Measurements from ENCODE around the gene C3orf18.

C3orf18 gene

DNA sequence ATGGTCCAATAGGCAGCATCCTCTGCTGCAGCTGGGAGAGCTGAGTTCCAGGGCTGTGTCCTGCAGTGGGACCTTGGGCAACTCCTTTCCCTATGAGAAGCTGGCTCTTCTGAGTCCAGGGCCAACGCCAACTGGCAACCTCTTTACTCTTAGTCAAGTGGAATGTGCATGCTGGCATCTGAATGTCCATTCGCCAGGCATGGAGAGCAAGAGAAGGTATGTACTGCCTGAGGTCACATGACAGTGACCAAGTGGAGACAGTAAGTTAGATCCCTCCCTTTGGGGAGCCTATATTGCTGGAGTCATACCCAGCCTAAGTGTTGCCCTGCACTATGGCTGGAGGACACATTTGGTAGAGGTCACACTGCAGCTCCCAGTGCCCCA lies 13.9 kb upstream of the C3orf18 start:
- Mint-ChIP-seq H3K27ac (peak overlapping the region; percentile 86), H3K36me3 (peaks cover 86% of the 10 kb centered on the region), H3K9me3 (no peaks in the 10 kb centered on the region), H3K27me3 (no peaks in the 10 kb centered on the region), H3K4me1 (peaks cover 86% of the 10 kb centered on the region), H3K4me3 (no peak overlapping the region)
- DNase-seq: no peak
- CTCF ChIA-PET: interaction anchor here (1.5 to 21.4 kb wide), 5 partner anchors 8 to 27 kb away, joined by 3 to 753 read pairs (median 11); partner anchors contain the start of genes CISH and MAPKAPK3

DNA sequence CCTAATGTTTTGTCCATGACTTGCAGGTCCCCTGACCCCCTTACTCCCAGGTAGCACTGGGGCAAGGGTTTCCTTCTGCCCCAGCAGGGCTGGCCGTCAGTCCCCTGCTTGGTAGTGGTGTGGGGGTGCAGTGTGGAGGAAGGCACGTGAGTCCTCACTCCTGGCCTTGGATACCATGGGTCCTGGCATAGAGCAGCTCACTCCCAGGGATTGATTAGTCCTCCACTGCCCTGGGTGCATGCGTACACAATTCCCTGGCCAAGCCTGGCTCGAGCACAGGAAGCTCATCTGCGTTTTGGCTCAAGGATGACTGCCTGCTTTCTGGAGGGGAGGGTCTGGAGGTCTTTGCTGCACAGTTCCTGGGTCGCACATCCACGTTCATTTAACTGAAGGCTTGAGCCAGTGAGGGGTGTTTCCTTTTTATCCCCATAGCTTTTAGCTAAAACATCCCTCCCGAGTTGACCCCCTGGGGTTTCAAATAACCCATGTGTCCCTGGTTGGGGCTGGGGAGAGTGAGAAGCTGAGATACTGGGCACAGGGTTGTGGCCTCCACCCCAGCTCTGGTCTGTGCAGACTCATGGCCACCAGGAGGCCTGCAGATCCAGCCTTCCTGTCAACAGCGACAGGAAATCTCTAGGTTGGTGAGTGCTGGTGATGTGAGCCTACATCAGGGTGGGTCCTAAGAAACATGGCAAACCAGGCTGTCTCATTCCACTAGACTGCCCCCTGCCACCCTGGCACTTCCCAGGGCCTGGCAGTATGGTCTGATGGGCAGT lies 13.3 kb upstream of the C3orf18 start:
- Mint-ChIP-seq H3K36me3 (peaks cover 86% of the 10 kb centered on the region), H3K27ac (peak overlapping the region; percentile 86), H3K27me3 (no peaks in the 10 kb centered on the region), H3K4me1 (peaks cover 88% of the 10 kb centered on the region), H3K9me3 (no peaks in the 10 kb centered on the region), H3K4me3 (no peak overlapping the region)
- CTCF ChIA-PET: interaction anchor here (1.5 to 21.4 kb wide), 5 partner anchors 8 to 27 kb away, joined by 3 to 753 read pairs (median 11); partner anchors contain the start of genes CISH and MAPKAPK3
- DNase-seq: peak; percentile 50

DNA sequence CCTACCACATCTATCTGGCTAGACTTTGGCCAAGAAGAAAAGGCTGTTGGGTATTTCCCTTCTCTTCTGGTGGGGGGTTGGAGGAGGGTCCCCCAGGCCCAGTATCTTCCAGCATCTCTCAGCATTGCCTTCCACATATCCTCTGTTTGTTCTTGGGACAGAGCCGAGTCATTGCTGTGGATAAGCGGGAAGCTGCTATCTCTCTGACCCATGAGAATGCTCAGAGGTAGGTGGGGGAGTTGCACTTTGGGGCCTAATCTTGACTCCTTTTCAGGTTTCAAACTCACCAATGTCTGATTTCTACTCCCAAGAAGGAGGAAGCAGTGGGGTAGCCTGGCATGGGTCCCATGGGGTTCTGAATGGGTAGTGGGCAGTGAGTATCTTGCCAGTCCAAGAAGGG lies 9.8 kb upstream of the C3orf18 start:
- H3K4me1 Mint-ChIP-seq: peaks cover 94% of the 10 kb centered on the region
- H3K27ac Mint-ChIP-seq: peak overlapping the region; percentile 58
- DNase-seq: no peak
- no peaks in the 10 kb centered on the region for H3K9me3 Mint-ChIP-seq
- H3K4me3 Mint-ChIP-seq: no peak overlapping the region
- H3K27me3 Mint-ChIP-seq: no peaks in the 10 kb centered on the region
- H3K36me3 Mint-ChIP-seq: peaks cover 67% of the 10 kb centered on the region
- CTCF ChIA-PET: interaction anchor here (21.4 kb wide), 1 partner anchor 31 kb away, joined by 753 read pairs; the partner anchor contains the start of genes CISH and MAPKAPK3

DNA sequence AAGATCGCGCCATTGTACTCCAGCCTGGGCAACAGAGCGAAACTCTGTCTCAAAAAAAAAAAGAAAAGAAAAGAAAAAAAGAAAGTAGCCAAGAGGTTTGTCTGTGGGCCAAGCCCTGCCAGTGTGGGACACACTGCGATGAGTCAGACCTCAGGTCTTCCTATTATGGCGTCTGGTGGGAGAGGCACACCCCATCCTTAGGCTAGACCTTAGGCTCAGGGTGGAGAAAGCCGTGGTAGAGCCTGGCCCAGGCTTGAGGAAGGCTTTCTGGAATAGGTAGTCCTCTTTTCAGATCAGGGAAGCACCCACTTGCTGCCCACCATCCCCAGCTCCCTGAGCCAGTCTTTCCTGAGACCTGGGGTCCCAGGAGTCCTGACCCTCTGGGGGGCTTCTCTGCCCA lies 7.8 kb upstream of the C3orf18 start:
- no peak for DNase-seq
- H3K4me3 Mint-ChIP-seq: no peak overlapping the region
- H3K27me3 Mint-ChIP-seq: no peaks in the 10 kb centered on the region
- H3K27ac Mint-ChIP-seq: peak overlapping the region; percentile 92
- CTCF ChIA-PET: interaction anchor here (8.7 to 21.4 kb wide), 2 partner anchors 15 to 33 kb away, joined by 213 to 753 read pairs; partner anchors contain the start of genes CISH and MAPKAPK3
- H3K36me3 Mint-ChIP-seq: peaks cover 65% of the 10 kb centered on the region
- H3K9me3 Mint-ChIP-seq: no peaks in the 10 kb centered on the region
- H3K4me1 Mint-ChIP-seq: peaks cover 94% of the 10 kb centered on the region

DNA sequence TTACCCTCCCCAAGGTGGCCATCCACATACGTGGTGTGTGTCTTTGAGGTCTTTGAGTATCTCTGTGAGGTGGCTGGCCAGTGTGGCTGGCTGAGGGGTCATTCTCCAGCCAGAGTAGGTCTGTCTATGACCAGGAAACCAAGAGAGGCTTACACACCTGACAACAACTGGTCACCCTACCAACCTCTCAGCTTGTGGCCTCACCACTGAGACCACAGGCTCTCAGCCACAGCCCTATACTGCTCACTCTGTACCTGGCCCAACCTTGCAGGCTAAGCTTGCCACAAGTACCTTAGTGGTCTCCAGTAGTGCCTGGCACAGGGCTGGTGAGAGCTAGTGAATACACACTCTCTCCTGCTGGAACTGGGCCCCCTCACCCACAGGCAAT lies 6.9 kb upstream of the C3orf18 start:
- Mint-ChIP-seq H3K27me3 (no peaks in the 10 kb centered on the region), H3K4me3 (peak overlapping the region; percentile 99), H3K4me1 (peaks cover 87% of the 10 kb centered on the region), H3K36me3 (peaks cover 62% of the 10 kb centered on the region), H3K27ac (peak overlapping the region; percentile 92), H3K9me3 (no peaks in the 10 kb centered on the region)
- CTCF ChIA-PET: interaction anchor here (1.2 to 21.4 kb wide), 4 partner anchors 9 to 78 kb away, joined by 4 to 753 read pairs (median 129); partner anchors contain the start of genes CISH and MAPKAPK3
- peak; percentile 57 for DNase-seq

DNA sequence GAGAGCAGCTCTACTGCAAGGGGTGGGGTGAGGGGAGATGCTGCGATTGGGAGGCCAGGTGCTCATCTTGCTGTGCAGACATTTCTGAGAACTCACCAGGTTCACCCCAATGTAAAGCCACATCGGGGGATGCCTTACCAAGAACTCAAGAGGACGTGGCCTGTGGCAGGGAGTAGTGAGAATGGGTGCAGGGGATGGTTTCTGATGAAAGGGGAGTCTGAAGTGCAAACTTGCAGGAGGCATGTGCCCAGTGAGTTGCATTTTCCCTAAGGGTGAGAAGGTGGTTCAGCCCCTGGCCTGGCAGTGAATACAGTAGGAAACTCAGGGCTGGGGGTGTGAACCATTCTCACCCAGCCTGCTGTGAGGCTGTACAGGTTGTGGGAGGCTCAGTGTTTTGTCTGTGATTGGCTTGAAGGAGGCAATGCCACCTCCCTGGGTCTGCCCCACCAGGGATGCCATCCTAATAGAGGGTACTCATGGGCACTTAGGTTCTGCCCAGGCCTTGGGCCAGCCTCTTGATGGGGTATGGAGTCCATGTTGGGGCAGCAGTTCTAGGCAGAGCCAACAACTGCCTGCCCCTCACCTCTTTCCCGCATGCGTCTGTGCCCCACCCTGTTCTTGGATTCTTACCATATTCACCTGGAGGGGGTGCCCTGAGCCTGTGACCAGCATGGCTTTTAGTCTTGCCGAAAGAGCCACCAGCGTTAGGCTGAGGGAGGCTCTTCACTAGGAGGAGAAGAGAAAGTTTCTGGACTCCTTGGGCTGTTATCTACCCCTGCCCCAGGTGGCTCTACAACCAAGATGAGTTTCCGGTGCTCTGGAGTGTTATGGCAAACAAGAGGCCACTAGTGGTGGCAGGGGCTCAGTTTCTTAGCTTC lies 6.3 kb upstream of the C3orf18 start:
- peak; percentile 92 for DNase-seq
- CTCF ChIA-PET: interaction anchor here (1.2 to 21.4 kb wide), 7 partner anchors 9 to 451 kb away, joined by 4 to 753 read pairs (median 5); partner anchors contain the start of genes CISH, DOCK3 and MAPKAPK3
- Mint-ChIP-seq H3K4me1 (peaks cover 85% of the 10 kb centered on the region), H3K36me3 (peaks cover 56% of the 10 kb centered on the region), H3K4me3 (peak overlapping the region; percentile 99), H3K27me3 (no peaks in the 10 kb centered on the region), H3K27ac (peak overlapping the region; percentile 92), H3K9me3 (no peaks in the 10 kb centered on the region)

DNA sequence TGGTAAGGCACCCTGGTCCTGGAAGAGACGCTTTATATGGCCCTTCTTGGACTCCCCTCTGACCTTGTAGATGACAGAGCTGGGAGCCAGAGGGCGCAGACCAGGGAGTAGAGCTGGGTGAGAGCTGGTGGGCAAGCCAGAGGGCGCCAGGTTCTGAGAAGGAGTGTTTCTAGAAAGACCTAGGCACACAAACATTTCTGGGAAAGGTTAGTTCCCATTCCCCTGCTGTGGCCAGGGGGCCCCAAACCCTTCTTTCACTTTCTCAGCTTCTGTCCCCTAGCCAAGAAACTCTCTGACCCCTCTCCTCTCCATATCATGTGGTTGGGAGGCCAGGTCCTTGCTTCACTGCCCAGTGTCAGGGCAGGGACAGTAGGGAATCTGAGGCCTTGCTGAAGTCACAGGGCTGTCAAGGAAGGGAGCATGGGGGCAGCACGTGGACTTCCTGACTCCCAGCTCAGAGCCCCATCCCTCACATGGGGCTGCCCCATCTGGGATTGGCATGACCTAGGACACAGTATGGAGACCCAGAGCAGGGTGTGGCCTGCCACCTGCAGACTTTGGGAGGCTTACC lies 5.3 kb upstream of the C3orf18 start:
- Mint-ChIP-seq H3K9me3 (no peaks in the 10 kb centered on the region), H3K36me3 (peaks cover 48% of the 10 kb centered on the region), H3K27me3 (no peaks in the 10 kb centered on the region), H3K4me1 (peaks cover 85% of the 10 kb centered on the region), H3K4me3 (peak overlapping the region; percentile 99), H3K27ac (peak overlapping the region; percentile 92)
- DNase-seq: peak; percentile 59
- CTCF ChIA-PET: interaction anchor here (0.7 to 21.4 kb wide), 15 partner anchors 8 to 817 kb away, joined by 3 to 753 read pairs (median 5); partner anchors contain the start of genes CISH, DOCK3 and MAPKAPK3

DNA sequence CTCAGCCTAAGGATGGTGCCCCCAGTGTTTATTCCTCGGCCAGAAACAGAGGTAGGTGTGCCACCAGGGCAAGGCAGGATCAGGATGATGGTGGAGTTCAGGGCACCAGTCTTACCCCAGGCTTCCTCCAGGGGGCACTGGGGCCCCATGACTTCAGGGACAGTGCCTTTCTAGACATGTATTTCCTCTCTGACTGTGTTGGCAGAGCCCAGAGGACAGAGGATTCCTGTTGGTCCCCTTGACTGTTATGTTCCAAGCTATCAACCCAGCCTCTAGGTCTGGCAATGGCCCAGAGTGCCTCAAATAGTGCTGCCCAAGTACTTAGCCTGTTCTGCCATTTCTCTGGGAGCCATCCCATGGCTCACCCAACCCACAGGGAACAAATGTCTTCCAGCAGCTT lies 4.6 kb upstream of the C3orf18 start:
- peak overlapping the region; percentile 92 for H3K27ac Mint-ChIP-seq
- H3K27me3 Mint-ChIP-seq: no peaks in the 10 kb centered on the region
- peak overlapping the region; percentile 99 for H3K4me3 Mint-ChIP-seq
- CTCF ChIA-PET: interaction anchor here (0.7 to 21.4 kb wide), 20 partner anchors 9 to 818 kb away, joined by 3 to 753 read pairs (median 4); partner anchors contain the start of genes CISH, DOCK3, MAPKAPK3 and RASSF1
- peaks cover 42% of the 10 kb centered on the region for H3K36me3 Mint-ChIP-seq
- peak; percentile 88 for DNase-seq
- no peaks in the 10 kb centered on the region for H3K9me3 Mint-ChIP-seq
- H3K4me1 Mint-ChIP-seq: peaks cover 81% of the 10 kb centered on the region

DNA sequence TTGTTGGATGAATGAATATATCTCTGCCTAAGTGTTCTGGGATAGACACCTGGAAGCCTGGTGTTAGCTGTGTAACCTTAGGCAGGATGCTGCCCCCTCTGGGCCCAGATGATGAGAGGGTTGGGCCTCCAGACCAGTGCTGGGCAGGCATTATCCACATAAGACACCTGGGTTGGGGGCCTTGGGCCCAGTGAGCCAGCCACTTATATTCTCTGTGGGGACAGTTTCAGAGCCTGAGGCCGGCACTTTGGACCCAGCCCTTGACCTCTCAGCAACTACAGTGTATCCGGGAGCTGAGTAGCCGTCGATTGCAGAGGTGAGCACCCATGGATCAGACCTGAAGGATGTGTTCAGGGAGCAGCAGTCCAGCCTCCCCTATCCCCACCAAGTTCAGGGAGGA lies 3.9 kb upstream of the C3orf18 start:
- no peaks in the 10 kb centered on the region for H3K9me3 Mint-ChIP-seq
- peak overlapping the region; percentile 99 for H3K4me3 Mint-ChIP-seq
- CTCF ChIA-PET: interaction anchor here (0.7 to 21.4 kb wide), 13 partner anchors 10 to 819 kb away, joined by 3 to 753 read pairs (median 5); partner anchors contain the start of genes CISH, MAPKAPK3 and RASSF1
- H3K36me3 Mint-ChIP-seq: peaks cover 39% of the 10 kb centered on the region
- peak overlapping the region; percentile 92 for H3K27ac Mint-ChIP-seq
- peaks cover 81% of the 10 kb centered on the region for H3K4me1 Mint-ChIP-seq
- DNase-seq: no peak
- H3K27me3 Mint-ChIP-seq: no peaks in the 10 kb centered on the region

DNA sequence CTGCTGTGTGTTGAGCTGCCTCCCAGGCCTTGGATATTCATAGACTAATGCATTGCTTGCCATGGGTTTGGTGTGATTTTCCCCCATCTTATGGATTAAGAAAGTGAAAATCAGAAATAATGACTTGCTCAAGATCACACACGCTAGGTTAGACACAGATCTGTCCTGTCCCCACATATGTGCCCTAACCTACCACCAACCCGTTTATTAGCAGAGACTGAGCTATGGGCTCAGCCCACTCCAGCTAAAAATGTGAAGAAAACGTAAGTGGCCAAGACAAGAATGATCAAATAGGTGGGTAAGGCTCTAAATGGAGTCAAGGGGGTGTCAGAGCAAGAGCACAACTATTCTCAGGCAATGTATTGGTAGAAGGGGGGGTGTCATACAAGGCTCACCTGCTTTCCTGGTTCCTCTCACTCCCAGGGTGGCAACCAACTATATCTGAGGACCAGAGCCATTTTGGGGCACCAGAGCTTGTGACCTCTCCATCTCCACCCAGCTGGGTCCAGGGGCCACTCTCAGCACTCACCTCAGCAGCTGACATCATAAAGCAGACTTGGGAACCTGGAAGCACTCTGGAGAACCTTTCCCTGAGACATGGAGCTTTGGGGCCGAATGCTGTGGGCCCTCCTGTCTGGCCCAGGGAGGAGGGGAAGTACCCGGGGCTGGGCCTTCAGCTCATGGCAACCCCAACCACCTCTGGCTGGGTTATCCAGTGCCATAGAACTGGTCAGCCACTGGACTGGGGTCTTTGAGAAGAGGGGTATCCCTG lies 3.1 kb upstream of the C3orf18 start:
- no peaks in the 10 kb centered on the region for H3K27me3 Mint-ChIP-seq
- peaks cover 38% of the 10 kb centered on the region for H3K36me3 Mint-ChIP-seq
- H3K4me3 Mint-ChIP-seq: peak overlapping the region; percentile 99
- CTCF ChIA-PET: interaction anchor here (1.1 to 21.4 kb wide), 8 partner anchors 10 to 819 kb away, joined by 3 to 753 read pairs (median 10); partner anchors contain the start of genes CISH and MAPKAPK3
- H3K27ac Mint-ChIP-seq: peak overlapping the region; percentile 92
- DNase-seq: no peak
- peaks cover 81% of the 10 kb centered on the region for H3K4me1 Mint-ChIP-seq
- H3K9me3 Mint-ChIP-seq: no peaks in the 10 kb centered on the region

DNA sequence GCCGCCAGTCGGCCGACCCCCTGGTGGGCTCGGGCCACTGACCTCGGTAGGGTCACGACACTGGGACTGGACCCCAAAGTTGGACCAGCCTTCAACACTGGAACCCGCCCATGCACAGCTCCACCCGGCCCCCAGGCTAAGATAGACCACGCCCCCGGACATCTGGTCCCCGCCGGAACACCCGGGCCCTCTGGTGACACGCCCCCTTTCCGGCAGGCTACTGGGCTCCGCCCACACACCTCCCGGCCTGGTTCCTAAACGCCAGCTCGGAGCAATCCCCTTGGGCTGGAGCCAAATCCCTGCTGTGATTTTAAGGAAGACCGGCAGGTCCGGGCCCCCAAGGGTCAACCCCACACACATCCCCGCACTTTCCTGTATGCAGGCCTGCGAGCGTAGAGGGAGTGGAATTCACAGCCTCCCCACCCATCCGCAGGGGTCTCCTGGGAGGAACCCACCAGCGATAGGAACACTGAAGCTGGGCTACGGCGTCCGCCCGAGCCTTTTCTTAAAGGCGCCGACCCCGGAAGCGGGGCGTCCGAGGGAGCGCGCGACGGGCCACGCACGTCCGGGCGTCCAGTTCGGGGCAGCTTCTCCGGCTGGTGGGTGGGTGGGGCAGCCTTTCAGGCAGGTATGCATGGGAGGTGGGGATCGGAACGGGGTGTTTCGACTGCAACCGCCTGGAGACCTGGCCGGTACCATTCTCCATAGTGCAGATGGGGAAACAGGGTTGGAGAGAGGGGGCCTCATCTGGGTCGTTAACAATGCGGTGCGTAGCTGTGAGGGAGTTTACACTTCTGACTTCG lies 1.6 kb upstream of the C3orf18 start, which contains the start of gene HEMK1:
Gene HEMK1, plus strand, starts transcription at position 576 of the 803 bp plus-strand sequence. CDS start 1,583 bp downstream, outside the sequence.
- peak within 1 kb of the TSS; percentile 99 for H3K4me3 Mint-ChIP-seq
- peaks cover 39% of the 10 kb centered on the region for H3K36me3 Mint-ChIP-seq
- H3K4me1 Mint-ChIP-seq: peaks cover 76% of the 10 kb centered on the region
- no peaks in the 10 kb centered on the region for H3K27me3 Mint-ChIP-seq
- DNase-seq: peak; percentile 97
- H3K9me3 Mint-ChIP-seq: no peaks in the 10 kb centered on the region
- CTCF ChIA-PET: interaction anchor here (1.5 to 21.4 kb wide), 4 partner anchors 21 to 219 kb away, joined by 3 to 753 read pairs (median 129); partner anchors contain the start of genes CISH, CYB561D2, MAPKAPK3 and NPRL2
- H3K27ac Mint-ChIP-seq: peak within 1 kb of the TSS; percentile 92

DNA sequence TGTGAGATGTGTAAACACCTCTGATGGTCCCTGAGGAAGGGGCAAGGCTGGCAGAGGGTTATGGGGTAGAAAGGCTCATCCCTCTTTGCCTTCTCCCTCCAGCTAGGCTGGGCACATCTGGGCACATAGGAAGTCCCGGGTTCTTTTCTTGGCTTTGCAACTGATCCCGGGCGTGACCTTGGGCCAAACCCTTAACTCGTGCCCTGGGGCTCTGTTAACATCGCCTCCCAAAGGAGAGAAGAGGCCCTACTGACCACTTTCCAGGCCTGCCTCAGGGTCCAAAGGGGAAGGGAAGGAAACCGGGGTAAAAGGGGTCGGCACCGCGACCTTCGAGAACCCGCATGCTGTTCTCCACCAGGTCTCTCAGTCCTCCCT lies 549 bp downstream of the C3orf18 start:
- H3K27ac Mint-ChIP-seq: no peak overlapping the region
- CTCF ChIA-PET: interaction anchor here (1.0 to 21.4 kb wide), 6 partner anchors 18 to 219 kb away, joined by 3 to 753 read pairs (median 6); partner anchors contain the start of genes CISH and MAPKAPK3
- H3K4me1 Mint-ChIP-seq: peaks cover 62% of the 10 kb centered on the region

More for the DNA sequence above, 549 bp downstream of the C3orf18 start:
- DNase-seq: no peak
- Mint-ChIP-seq H3K36me3 (peaks cover 34% of the 10 kb centered on the region), H3K4me3 (peak overlapping the region; percentile 99), H3K27me3 (no peaks in the 10 kb centered on the region), H3K9me3 (no peaks in the 10 kb centered on the region)
